HL-60/S4 treated with phorbol 12-myristate 13-acetate at 8.2 ng/mL for 4 days and 3 days (cell line): ENCODE data around the gene TAF5L.

Experiments used
- in situ Hi-C: fragments of 300-500 bp; cut with MboI; formaldehyde crosslinking; loops from 2 replicates; pipeline ENCODE4 v1.15.0; 2022; ENCODE audit warnings: low sequenced_read_pairs

TAF5L gene

DNA sequence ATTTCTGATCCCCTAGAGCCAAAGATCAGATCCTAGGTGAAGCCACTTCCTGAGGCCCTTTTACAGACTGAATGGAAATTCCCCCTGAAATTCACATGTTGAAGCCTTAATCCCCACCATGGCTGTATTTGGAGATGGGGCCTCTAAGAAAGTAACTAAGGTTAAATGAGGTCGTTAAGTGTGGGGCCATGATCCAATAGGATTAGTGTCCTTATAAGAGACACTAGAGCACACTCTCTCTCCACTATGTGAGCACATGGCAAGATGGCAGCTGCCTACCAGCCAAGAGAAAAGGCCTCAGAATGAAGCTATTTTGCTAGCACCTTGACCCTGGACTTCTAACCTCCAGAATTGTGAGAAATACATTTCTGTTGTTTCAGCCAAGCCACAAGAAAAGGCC is 81.3 kb downstream of the TAF5L start:
- in situ Hi-C loops: no loop called here
